ENCODE data around the gene COG5.

COG5 gene

GRCh38 chr7:107213193-107213788 is 350.4 kb downstream of the COG5 start:
- DNase-seq = no peak

GRCh38 chr7:107212725-107213124 is 351.0 kb downstream of the COG5 start:
- DNase-seq = no peak

- no peak for DNase-seq
Observed at GRCh38 chr7:107210400-107210799, 353.3 kb downstream of the COG5 start.

- no peak for DNase-seq
Observed at GRCh38 chr7:107209565-107209964, 354.2 kb downstream of the COG5 start.

- DNase-seq = no peak
Observed at GRCh38 chr7:107208563-107208962, 355.2 kb downstream of the COG5 start.

- no peak for DNase-seq
Observed at GRCh38 chr7:107208024-107208521, 355.6 kb downstream of the COG5 start.

- DNase-seq = no peak
Observed at GRCh38 chr7:107207459-107207858, 356.3 kb downstream of the COG5 start.

- no peak for DNase-seq
Observed at GRCh38 chr7:107206706-107207105, 357.0 kb downstream of the COG5 start.

- DNase-seq = no peak
Observed at GRCh38 chr7:107206136-107206535, 357.6 kb downstream of the COG5 start.

GRCh38 chr7:107203607-107204006 is 360.1 kb downstream of the COG5 start:
- no peak for DNase-seq

- DNase-seq = peak; percentile 53
Observed at GRCh38 chr7:107201795-107202450, 361.8 kb downstream of the COG5 start.

- DNase-seq = no peak
Observed at GRCh38 chr7:107196834-107197610, 366.7 kb downstream of the COG5 start.

- no peak for DNase-seq
Observed at GRCh38 chr7:107194052-107194451, 369.7 kb downstream of the COG5 start.

- no peak for DNase-seq
Observed at GRCh38 chr7:107190090-107190489, 373.6 kb downstream of the COG5 start.

GRCh38 chr7:107187774-107188173 is 375.9 kb downstream of the COG5 start:
- no peak for DNase-seq

GRCh38 chr7:107186240-107186639 is 377.5 kb downstream of the COG5 start:
- DNase-seq = no peak

- no peak for DNase-seq
Observed at GRCh38 chr7:107185716-107186115, 378.0 kb downstream of the COG5 start.

- DNase-seq = no peak
Observed at GRCh38 chr7:107181172-107181571, 382.5 kb downstream of the COG5 start.

GRCh38 chr7:107180378-107180777 is 383.3 kb downstream of the COG5 start:
- no peak for DNase-seq

GRCh38 chr7:107179326-107180164 is 384.2 kb downstream of the COG5 start:
- DNase-seq = no peak

- no peak for DNase-seq
Observed at GRCh38 chr7:107173691-107174406, 389.9 kb downstream of the COG5 start.

GRCh38 chr7:107173191-107173590 is 390.5 kb downstream of the COG5 start:
- peak; percentile 4 for DNase-seq
